Erythroblast (primary cell): ENCODE results near the gene CEBPZOS.

Experiments used
- GATA1 ChIP-seq: IDR thresholded peaks from 2 replicates; pipeline ENCODE4 v1.6.1; 2011; ENCODE audit warnings: low read depth, mild to moderate bottlenecking, control low read depth, low read length, moderate library complexity
- POLR2A ChIP-seq: IDR thresholded peaks from 2 replicates; pipeline ENCODE4 v1.6.1; 2011; ENCODE audit warnings: mild to moderate bottlenecking, low read length

GRCh38 chr2:37215250-37215649, 19.0 kb downstream of the CEBPZOS start:
- TF ChIP-seq POLR2A = no peak
- no peak for TF ChIP-seq GATA1
